GM21367 (cell line): Measurements from ENCODE around the gene BRSK2.
"Not testable (repeated sequence)": the region's sequence is repeated elsewhere in the genome, so short reads cannot be mapped to it uniquely, and the experiment has no call there.

ENCODE experiments used
- ATAC-seq: cut with Tn5 transposase; IDR thresholded peaks from one replicate; pipeline ENCODE4 v1.9.1; 2021; ENCODE audit not compliant: unreplicated experiment

Gene BRSK2

DNA sequence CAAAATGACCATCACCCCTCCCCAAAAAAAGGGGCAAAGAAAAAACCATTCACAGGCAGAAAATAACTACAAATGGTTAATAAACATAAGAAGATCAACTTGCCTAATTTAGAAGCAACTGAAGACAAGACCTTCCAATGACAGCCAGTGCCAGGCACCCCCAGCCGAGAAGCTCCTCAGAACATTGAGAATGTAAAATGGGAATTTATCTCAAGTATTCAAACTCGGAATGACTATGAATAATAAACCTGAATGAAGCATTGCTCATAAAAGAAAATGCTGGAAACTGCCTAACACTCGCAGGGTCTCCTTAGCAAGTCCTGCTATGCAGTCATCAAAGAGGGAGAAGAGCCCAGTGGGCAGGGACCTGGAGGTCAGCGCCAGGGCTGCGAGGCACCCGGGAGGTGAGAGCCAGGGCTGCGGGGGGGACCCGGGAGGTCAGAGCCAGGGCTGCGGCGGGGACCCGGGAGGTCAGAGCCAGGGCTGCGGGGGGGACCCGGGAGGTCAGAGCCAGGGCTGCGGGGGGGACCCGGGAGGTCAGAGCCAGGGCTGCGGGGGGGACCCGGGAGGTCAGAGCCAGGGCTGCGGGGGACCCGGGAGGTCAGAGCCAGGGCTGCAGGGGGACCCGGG is 120.0 kb downstream of the BRSK2 start:
- ATAC-seq = no peak

DNA sequence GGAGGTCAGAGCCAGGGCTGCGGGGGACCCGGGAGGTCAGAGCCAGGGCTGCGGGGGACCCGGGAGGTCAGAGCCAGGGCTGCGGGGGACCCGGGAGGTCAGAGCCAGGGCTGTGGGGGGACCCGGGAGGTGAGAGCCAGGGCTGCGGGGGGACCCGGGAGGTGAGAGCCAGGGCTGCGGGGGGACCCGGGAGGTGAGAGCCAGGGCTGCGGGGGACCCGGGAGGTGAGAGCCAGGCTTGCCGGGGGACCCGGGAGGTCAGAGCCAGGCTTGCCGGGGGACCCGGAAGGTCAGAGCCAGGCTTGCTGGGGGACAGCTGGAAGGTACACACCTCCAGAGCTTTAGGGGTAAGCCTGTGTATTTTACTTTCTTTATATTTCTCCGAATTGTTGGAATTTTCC is 120.6 kb downstream of the BRSK2 start:
- ATAC-seq = not testable (repeated sequence)

DNA sequence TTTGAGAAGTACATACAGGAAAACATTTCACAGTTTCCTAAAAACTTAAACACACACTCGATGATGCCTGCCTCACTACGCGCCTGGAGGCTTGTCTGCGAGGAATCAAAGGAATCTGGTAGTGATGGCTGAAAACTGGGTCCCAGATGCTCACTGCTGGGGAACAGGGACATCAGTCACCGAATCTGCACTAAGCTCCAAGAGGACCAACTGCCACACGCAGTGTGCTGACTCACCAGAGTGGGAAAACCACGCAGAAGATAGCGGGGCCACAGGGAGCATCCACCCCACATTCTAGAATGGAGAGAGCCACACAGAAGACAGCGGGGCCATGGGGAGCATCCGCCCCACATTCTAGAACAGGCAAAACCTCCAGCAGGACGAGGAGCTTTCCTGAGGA is 121.2 kb downstream of the BRSK2 start:
- ATAC-seq = no peak

DNA sequence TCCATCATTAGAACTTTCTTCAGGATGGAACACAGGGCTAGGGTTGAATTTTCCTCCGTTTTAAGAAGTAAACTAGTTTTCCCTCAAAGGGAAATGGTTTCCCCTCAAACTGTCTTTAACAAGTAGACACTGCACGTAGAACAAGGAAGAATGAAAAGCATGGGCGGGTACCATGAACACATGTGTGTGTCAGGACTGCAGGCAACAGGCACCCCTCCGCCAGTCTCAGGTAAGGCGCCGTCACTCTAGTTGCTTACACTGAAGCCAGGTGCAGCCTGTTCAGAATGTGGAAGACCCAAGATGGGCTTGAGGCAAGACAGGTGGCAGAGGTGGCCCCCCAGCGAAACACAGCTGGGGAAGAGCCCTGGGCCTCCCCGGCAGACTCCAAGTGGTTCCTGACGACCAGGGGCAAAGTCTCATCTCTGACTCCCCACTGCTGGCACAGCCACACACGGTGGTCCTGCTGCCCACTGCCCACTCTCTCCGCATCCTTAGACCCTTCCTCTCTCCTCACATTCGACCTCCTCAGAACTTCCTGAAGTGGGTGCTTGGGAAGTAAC is 122.3 kb downstream of the BRSK2 start:
- ATAC-seq = no peak
